Upper lobe of left lung (tissue), 6 donors: ENCODE results near the gene SSC5D. TPM values are rescaled to one million over a fixed set of nuclear protein-coding genes. Genes with fewer than 3 reads are reported as not detected.
A peak's percentile ranks its signal among the peaks of the same experiment; 100 is the strongest.

ENCODE experiments used
- ATAC-seq, 2 donors: fragments of 200-7000 bp; cut with Tn5 transposase; one replicate each; pipeline ENCODE4 v1.9.1; 2022; ENCODE audit warnings: mild to moderate bottlenecking in 2 of 2, moderate library complexity in 2 of 2; ENCODE audit not compliant: low FRiP score in 2 of 2
- DNase-seq, 2 donors: peaks; one replicate each; pipeline ENCODE4 v3.0.0-alpha.2; 2019 to 2020
- H3K27ac ChIP-seq, 4 donors: fragments of 200-600 bp; sonication (generic); one replicate each; pipeline ENCODE4 v1.5.1; 2016 to 2019
- H3K27me3 ChIP-seq, 4 donors: fragments of 200-600 bp; sonication (generic); one replicate each; pipeline ENCODE4 v1.5.1; 2017 to 2019
- H3K36me3 ChIP-seq, 4 donors: fragments of 200-600 bp; sonication (generic); one replicate each; pipeline ENCODE4 v1.5.1; 2016 to 2019
- H3K4me1 ChIP-seq, 4 donors: fragments of 200-600 bp; sonication (generic); one replicate each; pipeline ENCODE4 v1.5.1; 2018 to 2019
- H3K4me3 ChIP-seq, 4 donors: fragments of 200-600 bp; sonication (generic); one replicate each; pipeline ENCODE4 v1.5.1; 2017 to 2019; ENCODE audit warnings: mild to moderate bottlenecking in 2 of 4, moderate library complexity in 1 of 4
- H3K9me3 ChIP-seq, 4 donors: fragments of 200-600 bp; sonication (generic); one replicate each; pipeline ENCODE4 v1.5.1; 2018 to 2019
- CTCF ChIP-seq, 6 experiments: fragments of 450-650 bp in 4 of 6; fragments of 200-600 bp in 2 of 6; sonication (generic) in 2 of 6; IDR thresholded peaks; one replicate each; pipeline ENCODE4 v1.5.1; 2016 to 2019; ENCODE audit warnings: antibody characterized with exemption in 6 of 6
- EP300 ChIP-seq, 4 donors: sonication (generic); formaldehyde crosslinking; IDR thresholded peaks; one replicate each; pipeline ENCODE4 v1.5.1; 2017; ENCODE audit warnings: antibody characterized with exemption in 4 of 4, control low read depth in 2 of 4
- POLR2A ChIP-seq, 4 donors: fragments of 450-650 bp; IDR thresholded peaks; one replicate each; pipeline ENCODE4 v1.5.1; 2016 to 2017; ENCODE audit warnings: antibody characterized with exemption in 4 of 4, mild to moderate bottlenecking in 2 of 4
- POLR2AphosphoS5 ChIP-seq, 2 donors: sonication (generic); formaldehyde crosslinking; IDR thresholded peaks; one replicate each; pipeline ENCODE4 v1.5.1; 2017; ENCODE audit warnings: antibody characterized with exemption in 2 of 2
- WGBS, 2 donors: methylation state at CpG; one replicate each; pipeline ENCODE4 v1.1.5; 2017 to 2018; 5-methylcytosine and 5-hydroxymethylcytosine counted together
- total RNA-seq, 6 donors: library from RNA; depleted of rRNA in 4 of 6; stranded (reverse); fragments of >200 nt in 4 of 6; gene quantifications; one replicate each; pipeline versions ENCODE4 v1.1.0 to v1.2.1, GENCODE V29; 2016 to 2021
- donor health status: DM: no; HTN: no; CAD: no; lungs with moderate emphysema.
- donor health status: DM: no; HTN: yes; CAD: no; lungs with severe emphysema.

The SSC5D gene
- total RNA-seq, 6 donors from 2014 or later: 0.39 to 10.1 (median 6.7) TPM

GRCh38 chr19:55486043-55486970, 1.9 kb upstream of the SSC5D start:
- ATAC-seq (peak in 1 of 2 donors; percentile 22), DNase-seq (peak; percentile 16 to 87)
- Histone ChIP-seq H3K36me3 (peaks cover 4 to 25% (median 21%) of the 10 kb centered on the region in 4 donors), H3K4me1 (peaks cover 35 to 43% (median 42%) of the 10 kb centered on the region in 4 donors), H3K4me3 (peak overlapping the region in 1 of 4 donors; percentile 0), H3K27me3 (no peaks in the 10 kb centered on the region), H3K27ac (peak overlapping the region; percentile 80 to 88 (median 85)), H3K9me3 (no peaks in the 10 kb centered on the region)
- TF ChIP-seq EP300 (IDR thresholded peaks at IDR 0.05): no peak
- peak in 1 of 6 experiments; percentile 43 for TF ChIP-seq CTCF (IDR thresholded peaks at IDR 0.05)
- WGBS, 2 donors: 81 to 88% methylated on average over 17 to 50 of the region's 53 CpGs

DNA sequence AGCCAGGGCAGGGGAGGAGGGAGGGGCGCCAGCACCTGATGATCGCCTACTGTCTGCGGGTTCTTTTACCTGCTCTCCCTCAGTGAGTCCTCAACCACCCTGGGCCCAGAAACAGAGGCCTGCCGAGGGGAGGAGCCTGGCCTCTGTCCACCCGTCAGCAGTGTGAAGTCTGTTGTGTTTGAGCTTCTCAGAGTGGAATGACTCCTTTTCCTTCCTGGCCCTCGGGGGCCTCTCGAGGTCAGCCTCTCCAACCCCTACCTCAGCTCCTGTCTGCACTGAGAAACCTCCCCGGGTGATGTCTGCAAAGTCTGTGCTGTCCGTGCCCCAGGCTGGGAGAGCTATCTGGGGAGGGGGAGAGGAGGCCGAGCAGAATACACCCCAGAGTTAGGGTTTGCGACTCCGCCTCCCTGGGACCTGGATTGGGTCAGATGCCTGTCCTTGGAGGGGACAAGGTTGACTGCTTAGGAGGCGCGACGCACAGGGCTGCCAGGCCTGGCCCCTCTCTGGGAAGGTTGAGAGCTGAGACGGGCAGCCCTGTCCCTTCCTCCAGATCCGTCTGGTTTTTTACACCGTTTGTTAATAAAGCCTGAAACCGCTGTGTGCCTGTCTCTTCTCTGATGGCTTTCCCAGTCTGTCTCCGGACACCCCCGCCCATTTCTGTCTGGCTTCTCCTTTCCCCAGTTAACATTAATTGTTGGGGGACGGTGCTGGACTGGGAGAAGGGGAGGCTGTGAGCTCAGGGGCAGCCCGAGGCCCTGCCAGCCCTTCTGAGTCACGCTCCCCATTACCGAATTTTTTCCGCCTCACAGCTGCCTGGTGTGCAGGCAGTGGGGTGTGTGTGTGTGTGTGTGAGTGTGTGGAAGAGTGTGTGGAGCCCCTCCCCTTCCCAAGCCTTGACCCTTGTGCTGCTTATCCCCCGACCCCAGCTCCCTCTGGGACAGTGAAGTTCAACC, 989 bp upstream of the SSC5D start:
- H3K4me1 ChIP-seq: peaks cover 35 to 43% (median 42%) of the 10 kb centered on the region in 4 donors
- TF ChIP-seq EP300 (IDR thresholded peaks at IDR 0.05) (no peak), POLR2AphosphoS5 (IDR thresholded peaks at IDR 0.05) (peak; percentile 8 to 35), CTCF (IDR thresholded peaks at IDR 0.05) (no peak), POLR2A (IDR thresholded peaks at IDR 0.05) (peak in 1 of 4 donors; percentile 20)
- ATAC-seq (peak; percentile 65 to 82), DNase-seq (peak in 1 of 2 donors; percentile 46)
- peak overlapping the region; percentile 80 to 88 (median 85) for H3K27ac ChIP-seq
- H3K9me3 ChIP-seq: no peaks in the 10 kb centered on the region
- H3K4me3 ChIP-seq: no peak overlapping the region
- H3K27me3 ChIP-seq: no peaks in the 10 kb centered on the region
- H3K36me3 ChIP-seq: peaks cover 4 to 16% (median 15%) of the 10 kb centered on the region in 4 donors
- WGBS, 2 donors: 34 to 42% methylated on average over 16 to 25 of the region's 27 CpGs

GRCh38 chr19:55488986-55489710, 912 bp downstream of the SSC5D start:
- H3K27ac ChIP-seq: peak overlapping the region in 2 of 4 donors; percentile 50 to 88
- H3K4me1 ChIP-seq: peaks cover 33 to 47% (median 40%) of the 10 kb centered on the region in 4 donors
- peaks cover 0 to 7% (median 0%) of the 10 kb centered on the region in 4 donors for H3K27me3 ChIP-seq
- H3K4me3 ChIP-seq: peak overlapping the region in 1 of 4 donors; percentile 9
- H3K9me3 ChIP-seq: no peaks in the 10 kb centered on the region
- TF ChIP-seq POLR2AphosphoS5 (IDR thresholded peaks at IDR 0.05) (no peak), CTCF (IDR thresholded peaks at IDR 0.05) (no peak), EP300 (IDR thresholded peaks at IDR 0.05) (no peak), POLR2A (IDR thresholded peaks at IDR 0.05) (no peak)
- no peak for ATAC-seq
- 0 to 86% methylated on average over 1 to 13 of the region's 36 CpGs for WGBS, 2 donors
- H3K36me3 ChIP-seq: no peaks in the 10 kb centered on the region
- peak in 1 of 2 donors; percentile 82 for DNase-seq

DNA sequence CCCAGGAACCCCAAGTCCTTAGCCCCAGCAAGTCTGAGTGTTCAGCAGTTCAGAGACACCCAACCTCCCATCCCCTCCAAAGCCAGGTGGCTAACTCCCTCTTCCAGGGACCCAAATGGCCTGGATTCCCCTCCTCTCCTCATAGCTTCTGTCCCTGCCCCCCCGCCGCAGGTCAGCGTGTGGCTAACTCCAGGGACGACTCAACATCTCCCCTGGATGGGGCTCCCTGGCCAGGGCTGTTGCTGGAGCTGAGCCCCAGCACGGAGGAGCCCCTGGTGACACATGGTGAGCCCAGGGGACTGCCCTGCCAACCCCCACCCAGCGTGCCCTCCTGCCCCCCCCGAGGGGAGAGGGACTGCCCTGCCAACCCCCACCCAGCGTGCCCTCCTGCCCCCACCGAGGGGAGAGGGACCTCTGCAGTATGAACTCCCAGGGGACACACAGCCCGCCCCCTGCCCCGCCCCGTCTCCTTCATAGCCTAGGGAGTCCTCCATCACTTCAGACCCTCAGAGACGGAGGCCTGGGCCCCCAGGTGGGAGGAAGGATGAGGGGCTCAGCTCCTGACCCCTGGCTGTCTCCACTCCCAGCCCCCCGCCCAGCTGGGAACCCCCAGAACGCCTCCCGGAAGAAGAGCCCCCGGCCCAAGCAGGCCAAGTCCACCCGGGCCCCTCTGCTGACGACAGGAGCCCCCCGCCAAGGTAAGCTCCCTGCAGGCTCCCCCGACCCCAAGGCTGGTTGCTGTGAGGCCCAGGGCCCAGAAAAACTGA, 1.7 kb downstream of the SSC5D start:
- H3K27me3 ChIP-seq: peaks cover 0 to 7% (median 0%) of the 10 kb centered on the region in 4 donors
- no peaks in the 10 kb centered on the region for H3K36me3 ChIP-seq
- no peak for TF ChIP-seq CTCF (IDR thresholded peaks at IDR 0.05)
- TF ChIP-seq EP300 (IDR thresholded peaks at IDR 0.05): no peak
- no peak for TF ChIP-seq POLR2A (IDR thresholded peaks at IDR 0.05)
- H3K27ac ChIP-seq: peak overlapping the region in 1 of 4 donors; percentile 50
- H3K4me1 ChIP-seq: peaks cover 26 to 39% (median 33%) of the 10 kb centered on the region in 4 donors
- DNase-seq (no peak), ATAC-seq (no peak)
- no peaks in the 10 kb centered on the region for H3K9me3 ChIP-seq
- no peak overlapping the region for H3K4me3 ChIP-seq
- WGBS, 2 donors: 70 to 80% methylated on average over 2 to 12 of the region's 21 CpGs
